Testis (tissue), 2 donors: ENCODE measurements around the gene SYNRG.

Experiments used
- CTCF ChIP-seq, 3 experiments: fragments of 450-650 bp in 2 of 3; fragments of 200-600 bp in 1 of 3; sonication (generic) in 1 of 3; IDR thresholded peaks; one replicate each; pipeline ENCODE4 v1.5.1; 2016 to 2019; ENCODE audit warnings: antibody characterized with exemption in 3 of 3, mild to moderate bottlenecking in 2 of 3, moderate library complexity in 1 of 3
- POLR2A ChIP-seq: fragments of 450-650 bp; IDR thresholded peaks from one replicate; pipeline ENCODE4 v1.6.1; 2017; ENCODE audit warnings: antibody characterized with exemption, mild to moderate bottlenecking, moderate library complexity

DNA sequence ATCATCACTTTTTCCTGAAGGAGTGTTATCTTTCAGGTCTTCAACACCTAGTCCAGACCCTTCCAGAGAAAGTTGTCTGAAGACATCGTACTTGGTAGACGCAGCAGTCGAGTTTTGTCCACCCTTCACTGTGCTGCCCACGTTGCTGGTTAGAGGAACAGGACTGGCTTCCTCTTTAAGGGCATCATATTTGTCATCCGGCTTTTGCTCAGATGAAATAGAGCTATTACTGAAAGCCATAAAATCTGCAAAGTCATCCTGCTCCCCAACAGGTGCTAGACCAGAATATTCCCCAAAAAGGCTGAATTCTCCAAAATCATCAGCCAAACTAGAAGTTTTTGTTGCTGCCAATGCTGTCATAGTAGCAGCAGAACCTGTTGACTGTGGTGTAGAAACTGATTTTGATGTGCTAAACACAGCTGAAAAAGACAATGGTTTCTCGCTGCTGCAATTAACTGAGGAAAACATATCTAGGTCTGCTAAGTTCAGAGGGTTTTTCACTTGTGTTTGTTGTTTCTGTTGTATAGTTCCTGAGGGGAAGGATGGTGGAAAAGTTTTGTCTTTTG lies 55.7 kb downstream of the SYNRG start:
- no peak for TF ChIP-seq CTCF (IDR thresholded peaks at IDR 0.05)
- TF ChIP-seq POLR2A: no peak
